ENCODE data around the gene CTIF. TPM values are rescaled to one million over a fixed set of nuclear protein-coding genes. Genes with fewer than 3 reads are reported as not detected.

Gene CTIF
- total and polyA plus RNA-seq, 10 donors = 5.2 to 39.2 (median 18.5) TPM

GRCh38 chr18:48705043-48705442 is 166.2 kb downstream of the CTIF start:
- Histone ChIP-seq H3K27me3 (replicated peaks in 1 of 7) (no peaks in the 10 kb centered on the region), H3K9me3 (no peaks in the 10 kb centered on the region), H3K36me3 (no peaks in the 10 kb centered on the region), H3K27ac (no peak overlapping the region), H3K4me1 (no peaks in the 10 kb centered on the region), H3K4me3 (no peak overlapping the region)
- no peak for DNase-seq
- TF ChIP-seq CTCF (IDR thresholded peaks at IDR 0.05 in 8 of 11, conservative IDR thresholded peaks at IDR 0.05 in 3 of 11) (no peak), POLR2A (IDR thresholded peaks at IDR 0.05) (no peak), POLR2AphosphoS5 (IDR thresholded peaks at IDR 0.05) (no peak)
- WGBS, 5 donors = 92 to 97% (median 93%) methylated on average over 7 of the region's 7 CpGs
- intact Hi-C loops (cut with DNase I; ENCODE audit: low total_unique reads) = no loop called here

GRCh38 chr18:48705531-48705930 is 166.7 kb downstream of the CTIF start:
- no peak for DNase-seq
- Histone ChIP-seq H3K36me3 (no peaks in the 10 kb centered on the region), H3K4me1 (no peaks in the 10 kb centered on the region), H3K9me3 (no peaks in the 10 kb centered on the region), H3K4me3 (no peak overlapping the region), H3K27me3 (replicated peaks in 1 of 7) (no peaks in the 10 kb centered on the region), H3K27ac (no peak overlapping the region)
- 93 to 98% (median 96%) methylated on average over 11 of the region's 11 CpGs for WGBS, 5 donors
- no peak for TF ChIP-seq POLR2AphosphoS5 (IDR thresholded peaks at IDR 0.05)
- TF ChIP-seq POLR2A (IDR thresholded peaks at IDR 0.05) = no peak
- no peak for TF ChIP-seq CTCF (IDR thresholded peaks at IDR 0.05 in 8 of 11, conservative IDR thresholded peaks at IDR 0.05 in 3 of 11)
- intact Hi-C loops (cut with DNase I; ENCODE audit: low total_unique reads) = no loop called here

GRCh38 chr18:48706731-48707130 is 167.9 kb downstream of the CTIF start:
- Histone ChIP-seq H3K4me3 (no peak overlapping the region), H3K27me3 (replicated peaks in 1 of 7) (no peaks in the 10 kb centered on the region), H3K27ac (no peak overlapping the region), H3K9me3 (no peaks in the 10 kb centered on the region), H3K36me3 (no peaks in the 10 kb centered on the region), H3K4me1 (peaks cover 0 to 4% (median 0%) of the 10 kb centered on the region in 6 donors)
- 78 to 88% (median 82%) methylated on average over 5 of the region's 5 CpGs for WGBS, 5 donors
- DNase-seq = no peak
- intact Hi-C loops (cut with DNase I; ENCODE audit: low total_unique reads) = no loop called here
- no peak for TF ChIP-seq CTCF (IDR thresholded peaks at IDR 0.05 in 8 of 11, conservative IDR thresholded peaks at IDR 0.05 in 3 of 11)
- TF ChIP-seq POLR2AphosphoS5 (IDR thresholded peaks at IDR 0.05) = no peak
- no peak for TF ChIP-seq POLR2A (IDR thresholded peaks at IDR 0.05)

- no peaks in the 10 kb centered on the region for H3K36me3 ChIP-seq
- intact Hi-C loops (cut with DNase I; ENCODE audit: low total_unique reads) = no loop called here
- peaks cover 0 to 14% (median 5%) of the 10 kb centered on the region in 6 donors for H3K4me1 ChIP-seq
- H3K27ac ChIP-seq = no peak overlapping the region
- no peak for DNase-seq
- no peaks in the 10 kb centered on the region for H3K9me3 ChIP-seq
- 81 to 92% (median 88%) methylated on average over 7 of the region's 7 CpGs for WGBS, 5 donors
- H3K4me3 ChIP-seq = no peak overlapping the region
- no peak for TF ChIP-seq POLR2AphosphoS5 (IDR thresholded peaks at IDR 0.05)
- no peak for TF ChIP-seq POLR2A (IDR thresholded peaks at IDR 0.05)
- TF ChIP-seq CTCF (IDR thresholded peaks at IDR 0.05 in 8 of 11, conservative IDR thresholded peaks at IDR 0.05 in 3 of 11) = no peak
- H3K27me3 ChIP-seq (replicated peaks in 1 of 7) = no peaks in the 10 kb centered on the region
Measured at GRCh38 chr18:48707636-48708296, 168.9 kb downstream of the CTIF start.
